Nephron (organoid): ENCODE measurements around the gene CRACDL.

Experiments used
- H3K27ac Mint-ChIP-seq, 3 experiments: 2 replicates each; pipeline ENCODE4 v1.8.0; 2020; ENCODE audit warnings: mixed read lengths in 3 of 3, mild to moderate bottlenecking in 2 of 3, moderate library complexity in 1 of 3
- H3K27me3 Mint-ChIP-seq: 2 replicates; pipeline ENCODE4 v1.8.0; 2021; ENCODE audit warnings: low read depth, mild to moderate bottlenecking, moderate library complexity, mixed read lengths
- H3K36me3 Mint-ChIP-seq: 2 replicates; pipeline ENCODE4 v1.8.0; 2020; ENCODE audit warnings: low read depth, mixed read lengths
- H3K4me1 Mint-ChIP-seq: 2 replicates; pipeline ENCODE4 v1.8.0; 2020; ENCODE audit warnings: mixed read lengths
- H3K4me3 Mint-ChIP-seq, 3 experiments: 2 replicates each; pipeline ENCODE4 v1.8.0; 2020; ENCODE audit warnings: mild to moderate bottlenecking in 3 of 3, mixed read lengths in 3 of 3, moderate library complexity in 2 of 3
- H3K9me3 Mint-ChIP-seq: 2 replicates; pipeline ENCODE4 v1.8.0; 2020; ENCODE audit warnings: mixed read lengths
- TF ChIP-seq, protein P1 (sequence below), 3 experiments: fragments of 200-600 bp; sonication (generic); IDR thresholded peaks; one replicate each; pipeline ENCODE4 v1.5.0; 2021; ENCODE audit warnings: antibody characterized with exemption in 3 of 3; ENCODE audit not compliant: unreplicated experiment in 3 of 3

The CRACDL gene

DNA sequence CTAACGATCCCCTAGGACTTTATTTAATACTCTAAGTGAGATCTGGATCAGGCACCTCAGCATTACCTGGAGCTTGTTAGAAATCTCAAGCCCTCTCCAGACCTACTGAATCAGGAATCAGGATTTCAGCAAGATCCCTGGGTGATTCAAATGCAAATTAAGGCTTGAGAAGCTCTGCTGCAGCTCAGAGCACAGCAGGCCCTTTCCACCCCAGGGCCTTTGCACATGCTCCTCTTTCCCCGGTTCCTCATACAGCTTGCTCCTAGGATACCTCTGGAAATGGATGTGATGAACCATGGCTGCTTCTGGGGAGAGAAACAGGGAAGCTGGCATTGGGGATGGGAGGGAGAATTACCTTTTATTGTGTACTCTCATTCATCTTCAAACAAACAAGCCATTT lies 164.8 kb downstream of the CRACDL start:
- Mint-ChIP-seq H3K4me1 (peaks cover 36% of the 10 kb centered on the region), H3K27ac (no peak overlapping the region), H3K9me3 (peaks cover 2% of the 10 kb centered on the region), H3K27me3 (no peaks in the 10 kb centered on the region), H3K36me3 (no peaks in the 10 kb centered on the region), H3K4me3 (no peak overlapping the region)
- TF ChIP-seq, protein P1, sequence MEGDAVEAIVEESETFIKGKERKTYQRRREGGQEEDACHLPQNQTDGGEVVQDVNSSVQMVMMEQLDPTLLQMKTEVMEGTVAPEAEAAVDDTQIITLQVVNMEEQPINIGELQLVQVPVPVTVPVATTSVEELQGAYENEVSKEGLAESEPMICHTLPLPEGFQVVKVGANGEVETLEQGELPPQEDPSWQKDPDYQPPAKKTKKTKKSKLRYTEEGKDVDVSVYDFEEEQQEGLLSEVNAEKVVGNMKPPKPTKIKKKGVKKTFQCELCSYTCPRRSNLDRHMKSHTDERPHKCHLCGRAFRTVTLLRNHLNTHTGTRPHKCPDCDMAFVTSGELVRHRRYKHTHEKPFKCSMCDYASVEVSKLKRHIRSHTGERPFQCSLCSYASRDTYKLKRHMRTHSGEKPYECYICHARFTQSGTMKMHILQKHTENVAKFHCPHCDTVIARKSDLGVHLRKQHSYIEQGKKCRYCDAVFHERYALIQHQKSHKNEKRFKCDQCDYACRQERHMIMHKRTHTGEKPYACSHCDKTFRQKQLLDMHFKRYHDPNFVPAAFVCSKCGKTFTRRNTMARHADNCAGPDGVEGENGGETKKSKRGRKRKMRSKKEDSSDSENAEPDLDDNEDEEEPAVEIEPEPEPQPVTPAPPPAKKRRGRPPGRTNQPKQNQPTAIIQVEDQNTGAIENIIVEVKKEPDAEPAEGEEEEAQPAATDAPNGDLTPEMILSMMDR (IDR thresholded peaks at IDR 0.05; ENCODE audit: unreplicated experiment in 3 of 3): no peak

DNA sequence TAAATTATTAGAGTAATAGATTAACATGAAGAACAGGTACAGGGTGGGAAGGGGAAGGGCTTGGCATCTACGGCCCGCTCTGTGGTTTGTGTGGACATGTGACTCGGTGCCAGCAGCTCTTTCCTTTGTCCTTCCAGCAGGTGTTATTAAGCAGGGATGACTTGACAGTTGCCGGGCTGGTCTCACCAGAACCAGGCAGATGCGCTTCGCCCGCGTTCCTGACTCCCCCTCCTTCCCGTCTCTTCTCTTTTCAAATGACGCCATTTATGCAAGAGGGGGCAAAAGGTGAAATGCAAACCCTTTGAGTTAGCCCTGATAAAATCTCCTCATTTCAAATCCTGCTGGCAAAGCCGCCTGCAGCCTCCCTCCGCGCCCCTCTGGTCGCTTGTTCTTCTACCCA lies 166.2 kb downstream of the CRACDL start:
- TF ChIP-seq, protein P1 (IDR thresholded peaks at IDR 0.05; ENCODE audit: unreplicated experiment in 3 of 3): no peak
- H3K27me3 Mint-ChIP-seq: no peaks in the 10 kb centered on the region
- H3K4me1 Mint-ChIP-seq: peaks cover 30% of the 10 kb centered on the region
- no peaks in the 10 kb centered on the region for H3K36me3 Mint-ChIP-seq
- peaks cover 2% of the 10 kb centered on the region for H3K9me3 Mint-ChIP-seq
- H3K4me3 Mint-ChIP-seq: no peak overlapping the region
- no peak overlapping the region for H3K27ac Mint-ChIP-seq

DNA sequence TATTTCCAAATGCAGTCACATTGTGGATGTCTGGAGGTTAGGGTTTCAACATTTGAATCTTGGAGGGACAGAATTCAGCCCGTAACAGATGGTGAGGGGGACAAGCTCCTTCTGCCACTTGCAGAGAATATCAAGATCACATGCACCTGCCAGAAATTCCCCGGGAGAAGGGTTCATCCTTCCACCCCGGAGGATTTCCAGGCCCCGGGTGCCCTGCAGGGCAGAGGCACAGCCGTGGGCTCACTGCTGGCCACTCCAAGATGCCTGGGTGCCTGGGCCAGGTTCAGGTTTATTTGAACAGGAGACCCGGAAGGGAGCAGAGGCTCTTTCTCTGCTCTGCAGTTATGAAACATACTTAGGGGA lies 166.9 kb downstream of the CRACDL start:
- TF ChIP-seq, protein P1 (IDR thresholded peaks at IDR 0.05; ENCODE audit: unreplicated experiment in 3 of 3): no peak
- Mint-ChIP-seq H3K36me3 (no peaks in the 10 kb centered on the region), H3K27me3 (no peaks in the 10 kb centered on the region), H3K9me3 (peaks cover 2% of the 10 kb centered on the region), H3K4me3 (no peak overlapping the region), H3K27ac (no peak overlapping the region), H3K4me1 (peaks cover 30% of the 10 kb centered on the region)

DNA sequence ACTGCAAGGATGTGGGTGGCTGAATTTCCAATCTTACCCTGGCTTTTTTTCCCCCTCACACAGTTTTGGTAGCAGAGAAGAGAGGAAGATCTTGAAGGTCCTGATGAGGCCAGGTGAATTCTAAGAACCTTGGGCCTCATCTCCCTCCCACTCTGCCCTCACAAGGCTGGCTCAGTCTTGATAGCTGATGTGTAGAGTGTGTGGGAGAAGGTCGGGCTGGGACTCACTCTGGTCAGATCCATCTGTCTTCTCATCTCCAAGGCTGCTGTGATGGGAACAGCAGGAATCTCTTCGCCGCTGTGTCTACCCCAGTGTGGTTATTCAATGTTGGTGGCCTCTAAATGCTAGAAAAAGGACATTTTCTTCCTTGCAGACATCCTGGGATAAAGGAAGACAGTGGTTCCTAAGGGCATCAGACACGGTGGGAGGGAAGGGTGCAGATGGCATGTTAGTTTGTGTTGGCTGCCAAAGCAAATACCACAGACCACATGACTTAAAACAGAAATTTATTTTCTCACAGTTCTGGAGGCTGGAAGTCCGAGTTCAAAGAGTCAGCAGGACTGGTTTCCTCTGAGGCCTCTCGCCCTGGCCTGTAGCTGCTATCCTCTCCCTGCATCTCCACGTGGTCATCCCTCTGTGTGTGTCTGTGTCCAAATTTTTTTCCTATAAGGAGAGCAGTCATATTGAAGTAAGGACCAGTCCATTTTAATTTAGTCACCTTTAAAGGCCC lies 167.5 kb downstream of the CRACDL start:
- no peak overlapping the region for H3K27ac Mint-ChIP-seq
- H3K27me3 Mint-ChIP-seq: no peaks in the 10 kb centered on the region
- H3K4me1 Mint-ChIP-seq: peaks cover 30% of the 10 kb centered on the region
- H3K4me3 Mint-ChIP-seq: no peak overlapping the region
- no peaks in the 10 kb centered on the region for H3K36me3 Mint-ChIP-seq
- peaks cover 2% of the 10 kb centered on the region for H3K9me3 Mint-ChIP-seq
- TF ChIP-seq, protein P1 (IDR thresholded peaks at IDR 0.05; ENCODE audit: unreplicated experiment in 3 of 3): no peak

DNA sequence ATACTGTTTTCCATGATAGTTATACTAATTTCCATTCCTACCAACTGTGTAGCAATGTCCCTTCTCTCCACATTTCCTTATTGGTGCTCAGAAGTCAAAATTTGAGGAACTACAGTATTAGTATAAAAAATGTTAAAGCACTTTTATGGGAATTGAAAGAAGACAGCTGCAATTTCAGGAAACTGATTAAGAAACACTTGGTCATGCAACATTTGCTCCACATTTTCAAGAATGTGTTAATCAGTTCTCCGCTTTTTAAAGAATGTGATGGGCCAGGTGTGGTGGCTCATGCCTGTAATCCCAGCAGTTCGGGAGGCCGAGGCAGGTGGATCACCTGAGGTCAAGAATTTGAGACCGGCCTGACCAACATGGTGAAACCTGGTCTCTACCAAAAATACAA lies 171.5 kb downstream of the CRACDL start:
- Mint-ChIP-seq H3K27ac (no peak overlapping the region), H3K36me3 (no peaks in the 10 kb centered on the region), H3K4me1 (peaks cover 10% of the 10 kb centered on the region), H3K4me3 (no peak overlapping the region), H3K27me3 (no peaks in the 10 kb centered on the region), H3K9me3 (no peaks in the 10 kb centered on the region)
- TF ChIP-seq, protein P1 (IDR thresholded peaks at IDR 0.05; ENCODE audit: unreplicated experiment in 3 of 3): no peak
